ENCODE measurements around the gene CUL4B.

The CUL4B gene

GRCh38 chrX:120560842-120561633 lies at the start of gene CUL4B:
TSS of gene CUL4B (minus strand) at chrX:120560962. CDS start at chrX:120560638, 324 bp downstream.
- Histone ChIP-seq H3K27ac (peak within 1 kb of the TSS; percentile 99), H3K36me3 (ENCODE audit: control insufficient read depth, insufficient read depth, low read length) (no peaks in the 10 kb centered on the region), H3K79me2 (peaks cover 3% of the 10 kb centered on the region), H3K9me3 (ENCODE audit: control insufficient read depth, low read length) (no peaks in the 10 kb centered on the region), H2AFZ (peak within 1 kb of the TSS; percentile 96), H3K4me2 (ENCODE audit: low read length) (peak within 1 kb of the TSS; percentile 81), H3K9ac (no peak within 1 kb of the TSS), H3K27me3 (ENCODE audit: control insufficient read depth, insufficient read depth, low read length) (no peaks in the 10 kb centered on the region), H3K4me3 (ENCODE audit: low read depth, low read length) (peak within 1 kb of the TSS; percentile 75), H3K4me1 (peaks cover 5% of the 10 kb centered on the region)
- TF ChIP-seq, protein P1, sequence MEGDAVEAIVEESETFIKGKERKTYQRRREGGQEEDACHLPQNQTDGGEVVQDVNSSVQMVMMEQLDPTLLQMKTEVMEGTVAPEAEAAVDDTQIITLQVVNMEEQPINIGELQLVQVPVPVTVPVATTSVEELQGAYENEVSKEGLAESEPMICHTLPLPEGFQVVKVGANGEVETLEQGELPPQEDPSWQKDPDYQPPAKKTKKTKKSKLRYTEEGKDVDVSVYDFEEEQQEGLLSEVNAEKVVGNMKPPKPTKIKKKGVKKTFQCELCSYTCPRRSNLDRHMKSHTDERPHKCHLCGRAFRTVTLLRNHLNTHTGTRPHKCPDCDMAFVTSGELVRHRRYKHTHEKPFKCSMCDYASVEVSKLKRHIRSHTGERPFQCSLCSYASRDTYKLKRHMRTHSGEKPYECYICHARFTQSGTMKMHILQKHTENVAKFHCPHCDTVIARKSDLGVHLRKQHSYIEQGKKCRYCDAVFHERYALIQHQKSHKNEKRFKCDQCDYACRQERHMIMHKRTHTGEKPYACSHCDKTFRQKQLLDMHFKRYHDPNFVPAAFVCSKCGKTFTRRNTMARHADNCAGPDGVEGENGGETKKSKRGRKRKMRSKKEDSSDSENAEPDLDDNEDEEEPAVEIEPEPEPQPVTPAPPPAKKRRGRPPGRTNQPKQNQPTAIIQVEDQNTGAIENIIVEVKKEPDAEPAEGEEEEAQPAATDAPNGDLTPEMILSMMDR (IDR thresholded peaks at IDR 0.05) = no peak

GRCh38 chrX:120604361-120604782 lies 43.6 kb upstream of the CUL4B start:
- Histone ChIP-seq H3K9ac (peak overlapping the region; percentile 61), H3K36me3 (ENCODE audit: control insufficient read depth, insufficient read depth, low read length) (no peaks in the 10 kb centered on the region), H2AFZ (peak overlapping the region; percentile 84), H3K27me3 (ENCODE audit: control insufficient read depth, insufficient read depth, low read length) (no peaks in the 10 kb centered on the region), H3K4me1 (no peaks in the 10 kb centered on the region), H3K4me3 (ENCODE audit: low read depth, low read length) (peak overlapping the region; percentile 83), H3K79me2 (no peaks in the 10 kb centered on the region), H3K9me3 (ENCODE audit: control insufficient read depth, low read length) (no peaks in the 10 kb centered on the region), H3K27ac (peak overlapping the region; percentile 91), H3K4me2 (ENCODE audit: low read length) (peak overlapping the region; percentile 84)
- TF ChIP-seq, protein P1 (IDR thresholded peaks at IDR 0.05) = no peak

DNA sequence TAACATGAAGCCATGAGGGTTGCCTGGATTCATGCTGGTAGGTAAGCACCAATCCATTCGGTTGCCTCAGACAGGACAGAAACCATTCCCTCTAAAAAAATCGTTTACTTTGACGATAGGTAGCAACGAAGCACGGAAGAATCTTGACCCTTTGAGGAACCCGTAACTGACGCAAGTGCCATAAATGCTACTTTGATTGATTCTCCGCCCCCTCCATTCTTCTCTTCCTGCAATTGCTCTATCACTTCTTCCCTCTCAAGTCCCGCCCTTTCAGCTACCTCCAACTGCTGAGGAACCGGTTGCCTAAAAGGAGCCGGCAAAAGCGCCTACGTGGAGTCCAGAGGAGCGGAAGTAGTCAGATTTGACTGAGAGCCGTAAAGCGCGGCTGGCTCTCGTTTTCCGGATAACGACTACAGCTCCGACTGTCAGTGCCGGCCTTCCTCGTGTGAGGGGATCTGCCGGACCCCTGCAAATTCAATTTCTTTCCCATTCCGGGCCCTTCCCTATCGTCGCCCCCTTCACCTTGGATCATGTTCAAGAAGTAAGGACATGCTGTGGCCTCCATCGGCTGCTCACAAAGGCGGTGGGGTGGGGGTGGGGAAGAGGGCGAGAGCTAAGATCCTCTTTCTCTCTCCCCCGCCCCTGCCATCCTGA lies 43.1 kb upstream of the CUL4B start, which contains the start of gene MCTS1:
TSS of gene MCTS1 (plus strand) at position 395 of the 654 bp plus-strand sequence. CDS start at position 531, 136 bp downstream.
- Histone ChIP-seq H3K27ac (peak within 1 kb of the TSS; percentile 91), H3K4me3 (ENCODE audit: low read depth, low read length) (peak within 1 kb of the TSS; percentile 83), H3K4me2 (ENCODE audit: low read length) (peak within 1 kb of the TSS; percentile 84), H3K4me1 (no peaks in the 10 kb centered on the region), H3K27me3 (ENCODE audit: control insufficient read depth, insufficient read depth, low read length) (no peaks in the 10 kb centered on the region), H3K9ac (peak within 1 kb of the TSS; percentile 61), H3K79me2 (no peaks in the 10 kb centered on the region), H3K36me3 (ENCODE audit: control insufficient read depth, insufficient read depth, low read length) (no peaks in the 10 kb centered on the region), H2AFZ (peak within 1 kb of the TSS; percentile 84), H3K9me3 (ENCODE audit: control insufficient read depth, low read length) (no peaks in the 10 kb centered on the region)
- TF ChIP-seq, protein P1 (IDR thresholded peaks at IDR 0.05) = no peak

DNA sequence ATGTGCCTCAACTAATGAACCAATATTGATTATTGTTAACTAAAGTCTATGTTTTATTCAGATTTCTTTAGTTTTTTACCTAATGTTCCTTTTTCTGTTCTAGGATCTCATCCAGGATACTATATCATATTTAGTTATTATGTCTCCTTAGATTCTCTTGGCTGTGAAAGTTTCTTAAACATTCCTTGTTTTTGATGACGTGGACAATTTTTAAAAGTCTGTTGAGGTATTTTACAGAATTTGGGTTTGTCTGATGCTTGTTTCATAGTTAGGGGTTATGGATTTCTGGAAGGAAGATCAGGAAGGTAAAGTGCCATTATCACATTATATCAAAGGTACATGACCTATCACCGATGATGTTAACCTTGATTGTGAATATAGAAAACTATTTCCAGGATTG lies 24.9 kb upstream of the CUL4B start:
- no peaks in the 10 kb centered on the region for H3K36me3 ChIP-seq (ENCODE audit: control insufficient read depth, insufficient read depth, low read length)
- no peaks in the 10 kb centered on the region for H3K9me3 ChIP-seq (ENCODE audit: control insufficient read depth, low read length)
- TF ChIP-seq, protein P1 (IDR thresholded peaks at IDR 0.05) = no peak
- no peak overlapping the region for H3K4me2 ChIP-seq (ENCODE audit: low read length)
- no peak overlapping the region for H3K27ac ChIP-seq
- H3K4me3 ChIP-seq (ENCODE audit: low read depth, low read length) = no peak overlapping the region
- no peaks in the 10 kb centered on the region for H3K79me2 ChIP-seq
- no peak overlapping the region for H2AFZ ChIP-seq
- no peaks in the 10 kb centered on the region for H3K27me3 ChIP-seq (ENCODE audit: control insufficient read depth, insufficient read depth, low read length)
- H3K9ac ChIP-seq = no peak overlapping the region
- no peaks in the 10 kb centered on the region for H3K4me1 ChIP-seq

Data from parathyroid adenoma (tissue), 2 donors.